HepG2 (cell line): ENCODE measurements around the gene MED19. TPM values are rescaled to one million over a fixed set of nuclear protein-coding genes. Genes with fewer than 3 reads are reported as not detected.

ENCODE experiments used
- CC2D1A ChIP-seq: sonication (generic); formaldehyde crosslinking; IDR thresholded peaks from 2 replicates; pipeline ENCODE4 v1.8.1; 2023; ENCODE audit warnings: mild to moderate bottlenecking, missing genetic modification reagents
- KDM2A ChIP-seq: sonication (generic); formaldehyde crosslinking; IDR thresholded peaks from 2 replicates; pipeline ENCODE4 v1.4.0; 2020; ENCODE audit warnings: low read depth, missing genetic modification reagents, borderline replicate concordance
- REXO4 ChIP-seq: sonication (generic); formaldehyde crosslinking; IDR thresholded peaks from 2 replicates; pipeline ENCODE4 v1.8.0; 2022; ENCODE audit warnings: missing genetic modification reagents, mild to moderate bottlenecking, borderline replicate concordance
- SAFB2 ChIP-seq: sonication (generic); formaldehyde crosslinking; IDR thresholded peaks from 2 replicates; pipeline ENCODE4 v1.5.1; 2020; ENCODE audit warnings: missing genetic modification reagents, low read depth, mild to moderate bottlenecking, borderline replicate concordance
- SRSF4 ChIP-seq: fragments of 200-400 bp; formaldehyde crosslinking; IDR thresholded peaks from one replicate; pipeline ENCODE4 v1.6.1; 2018; ENCODE audit warnings: mild to moderate bottlenecking, low read depth, low read length, moderate library complexity; ENCODE audit not compliant: poor library complexity, severe bottlenecking
- ZBED4 ChIP-seq: sonication (generic); formaldehyde crosslinking; IDR thresholded peaks from 2 replicates; pipeline ENCODE4 v1.4.0; 2020; ENCODE audit warnings: missing genetic modification reagents, borderline replicate concordance
- ZNF101 ChIP-seq: sonication (generic); formaldehyde crosslinking; IDR thresholded peaks from 2 replicates; pipeline ENCODE4 v1.4.0; 2020; ENCODE audit warnings: mild to moderate bottlenecking, low read depth, missing genetic modification reagents, borderline replicate concordance
- polyA plus RNA-seq, 8 experiments: library from polyadenylated mRNA; depleted of rRNA in 3 of 8; stranded (reverse) in 7 of 8; unstranded in 1 of 8; fragments of >200 nt; fragmentation: Illumina TruSeq in 4 of 8; extraction: Trizol in 4 of 8; gene quantifications; 2 replicates each; pipeline versions ENCODE4 v1.2.1 to v1.2.3, GENCODE V29; 2011 to 2016; ENCODE audit warnings: low read depth in 4 of 8, missing spikeins in 1 of 8, mixed read lengths in 1 of 8; ENCODE audit not compliant: insufficient read depth in 1 of 8
- total RNA-seq, 5 experiments: library from RNA; depleted of rRNA; stranded (reverse); fragments of >200 nt; fragmentation: Illumina TruSeq; extraction: Trizol; gene quantifications; 2 replicates each; pipeline ENCODE4 v1.2.3, GENCODE V29; 2016; ENCODE audit warnings: low read depth in 1 of 5
- TF ChIP-seq, protein P1 (sequence below): sonication (generic); formaldehyde crosslinking; IDR thresholded peaks from 2 replicates; pipeline ENCODE4 v1.9.0; 2021; ENCODE audit warnings: missing genetic modification reagents, borderline replicate concordance
- TF ChIP-seq, protein P2 (sequence below): sonication (generic); formaldehyde crosslinking; IDR thresholded peaks from 2 replicates; pipeline ENCODE4 v1.4.0; 2020; ENCODE audit warnings: mild to moderate bottlenecking, missing genetic modification reagents, borderline replicate concordance
- TF ChIP-seq, protein P3 (sequence below): sonication (generic); formaldehyde crosslinking; IDR thresholded peaks from 2 replicates; pipeline ENCODE4 v1.9.0; 2021; ENCODE audit warnings: missing genetic modification reagents, mild to moderate bottlenecking, borderline replicate concordance
- TF ChIP-seq, protein P4 (sequence below): sonication (generic); formaldehyde crosslinking; IDR thresholded peaks from 2 replicates; pipeline ENCODE4 v1.4.0; 2020; ENCODE audit warnings: missing genetic modification reagents, borderline replicate concordance
- TF ChIP-seq, protein P5 (sequence below): IDR thresholded peaks from 2 replicates; pipeline ENCODE4 v1.6.1; 2016; ENCODE audit warnings: low read depth

Gene MED19
- total and polyA plus RNA-seq, 2 of the 13 experiments (the other 11 are each of a cell fraction or from before 2014, with no cell fraction given) = 12.9 to 13.8 TPM

DNA sequence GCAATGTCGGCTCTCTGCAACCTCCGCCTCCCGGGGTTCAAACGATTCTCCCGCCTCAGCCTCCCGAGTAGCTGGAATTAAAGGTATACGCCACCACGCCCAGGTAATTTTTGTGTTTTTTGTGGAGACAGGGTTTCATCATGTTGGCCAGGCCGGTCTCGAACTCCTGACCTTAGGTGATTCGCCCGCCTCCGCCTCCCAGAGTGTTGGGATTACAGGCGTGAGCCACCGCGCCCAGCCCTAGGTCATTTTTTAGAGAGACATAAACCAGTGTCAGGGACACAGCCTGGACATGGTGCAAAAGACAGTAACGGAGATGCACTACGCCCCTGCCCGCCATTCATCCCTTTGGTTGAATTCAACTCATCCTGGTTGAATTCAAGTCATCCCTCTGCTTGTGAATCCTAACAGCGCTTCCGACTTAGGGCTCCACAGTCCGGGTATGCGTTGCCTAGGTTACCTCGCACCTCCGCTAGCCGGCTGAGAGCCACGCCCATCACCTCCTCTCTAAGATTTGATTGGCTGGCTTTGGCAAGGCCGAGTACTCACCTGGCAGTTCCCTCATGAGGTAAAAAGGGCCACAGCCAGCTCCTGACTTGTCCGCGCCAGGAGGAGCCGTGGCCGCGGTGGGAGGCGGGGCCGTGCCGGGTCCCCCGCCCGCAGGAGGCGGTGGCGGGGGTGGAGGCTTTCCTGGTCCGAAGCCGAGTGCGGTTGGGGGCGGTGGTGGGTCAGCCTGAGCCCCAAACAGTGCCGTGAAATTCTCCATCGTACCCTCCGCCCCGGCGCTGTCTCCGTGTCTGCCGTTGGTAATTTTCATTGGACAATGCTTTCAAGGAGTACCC is at the start of gene MED19 (continued):
- TF ChIP-seq SAFB2 (no peak; the same call in 1 of the 2 replicates), ZNF101 (CRISPR knock-in tag) (no peak), REXO4 (CRISPR knock-in tag) (no peak), SRSF4 (no peak), ZBED4 (CRISPR knock-in tag) (no peak), KDM2A (CRISPR knock-in tag) (peak; percentile 77), CC2D1A (no peak)
- TF ChIP-seq, protein P1, sequence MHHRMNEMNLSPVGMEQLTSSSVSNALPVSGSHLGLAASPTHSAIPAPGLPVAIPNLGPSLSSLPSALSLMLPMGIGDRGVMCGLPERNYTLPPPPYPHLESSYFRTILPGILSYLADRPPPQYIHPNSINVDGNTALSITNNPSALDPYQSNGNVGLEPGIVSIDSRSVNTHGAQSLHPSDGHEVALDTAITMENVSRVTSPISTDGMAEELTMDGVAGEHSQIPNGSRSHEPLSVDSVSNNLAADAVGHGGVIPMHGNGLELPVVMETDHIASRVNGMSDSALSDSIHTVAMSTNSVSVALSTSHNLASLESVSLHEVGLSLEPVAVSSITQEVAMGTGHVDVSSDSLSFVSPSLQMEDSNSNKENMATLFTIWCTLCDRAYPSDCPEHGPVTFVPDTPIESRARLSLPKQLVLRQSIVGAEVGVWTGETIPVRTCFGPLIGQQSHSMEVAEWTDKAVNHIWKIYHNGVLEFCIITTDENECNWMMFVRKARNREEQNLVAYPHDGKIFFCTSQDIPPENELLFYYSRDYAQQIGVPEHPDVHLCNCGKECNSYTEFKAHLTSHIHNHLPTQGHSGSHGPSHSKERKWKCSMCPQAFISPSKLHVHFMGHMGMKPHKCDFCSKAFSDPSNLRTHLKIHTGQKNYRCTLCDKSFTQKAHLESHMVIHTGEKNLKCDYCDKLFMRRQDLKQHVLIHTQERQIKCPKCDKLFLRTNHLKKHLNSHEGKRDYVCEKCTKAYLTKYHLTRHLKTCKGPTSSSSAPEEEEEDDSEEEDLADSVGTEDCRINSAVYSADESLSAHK (CRISPR knock-in tag) = no peak
- TF ChIP-seq, protein P2, sequence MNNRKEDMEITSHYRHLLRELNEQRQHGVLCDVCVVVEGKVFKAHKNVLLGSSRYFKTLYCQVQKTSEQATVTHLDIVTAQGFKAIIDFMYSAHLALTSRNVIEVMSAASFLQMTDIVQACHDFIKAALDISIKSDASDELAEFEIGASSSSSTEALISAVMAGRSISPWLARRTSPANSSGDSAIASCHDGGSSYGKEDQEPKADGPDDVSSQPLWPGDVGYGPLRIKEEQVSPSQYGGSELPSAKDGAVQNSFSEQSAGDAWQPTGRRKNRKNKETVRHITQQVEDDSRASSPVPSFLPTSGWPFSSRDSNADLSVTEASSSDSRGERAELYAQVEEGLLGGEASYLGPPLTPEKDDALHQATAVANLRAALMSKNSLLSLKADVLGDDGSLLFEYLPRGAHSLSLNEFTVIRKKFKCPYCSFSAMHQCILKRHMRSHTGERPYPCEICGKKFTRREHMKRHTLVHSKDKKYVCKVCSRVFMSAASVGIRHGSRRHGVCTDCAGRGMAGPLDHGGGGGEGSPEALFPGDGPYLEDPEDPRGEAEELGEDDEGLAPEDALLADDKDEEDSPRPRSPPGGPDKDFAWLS (CRISPR knock-in tag) = no peak
- TF ChIP-seq, protein P3, sequence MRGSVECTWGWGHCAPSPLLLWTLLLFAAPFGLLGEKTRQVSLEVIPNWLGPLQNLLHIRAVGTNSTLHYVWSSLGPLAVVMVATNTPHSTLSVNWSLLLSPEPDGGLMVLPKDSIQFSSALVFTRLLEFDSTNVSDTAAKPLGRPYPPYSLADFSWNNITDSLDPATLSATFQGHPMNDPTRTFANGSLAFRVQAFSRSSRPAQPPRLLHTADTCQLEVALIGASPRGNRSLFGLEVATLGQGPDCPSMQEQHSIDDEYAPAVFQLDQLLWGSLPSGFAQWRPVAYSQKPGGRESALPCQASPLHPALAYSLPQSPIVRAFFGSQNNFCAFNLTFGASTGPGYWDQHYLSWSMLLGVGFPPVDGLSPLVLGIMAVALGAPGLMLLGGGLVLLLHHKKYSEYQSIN (CRISPR knock-in tag) = no peak
- TF ChIP-seq, protein P4, sequence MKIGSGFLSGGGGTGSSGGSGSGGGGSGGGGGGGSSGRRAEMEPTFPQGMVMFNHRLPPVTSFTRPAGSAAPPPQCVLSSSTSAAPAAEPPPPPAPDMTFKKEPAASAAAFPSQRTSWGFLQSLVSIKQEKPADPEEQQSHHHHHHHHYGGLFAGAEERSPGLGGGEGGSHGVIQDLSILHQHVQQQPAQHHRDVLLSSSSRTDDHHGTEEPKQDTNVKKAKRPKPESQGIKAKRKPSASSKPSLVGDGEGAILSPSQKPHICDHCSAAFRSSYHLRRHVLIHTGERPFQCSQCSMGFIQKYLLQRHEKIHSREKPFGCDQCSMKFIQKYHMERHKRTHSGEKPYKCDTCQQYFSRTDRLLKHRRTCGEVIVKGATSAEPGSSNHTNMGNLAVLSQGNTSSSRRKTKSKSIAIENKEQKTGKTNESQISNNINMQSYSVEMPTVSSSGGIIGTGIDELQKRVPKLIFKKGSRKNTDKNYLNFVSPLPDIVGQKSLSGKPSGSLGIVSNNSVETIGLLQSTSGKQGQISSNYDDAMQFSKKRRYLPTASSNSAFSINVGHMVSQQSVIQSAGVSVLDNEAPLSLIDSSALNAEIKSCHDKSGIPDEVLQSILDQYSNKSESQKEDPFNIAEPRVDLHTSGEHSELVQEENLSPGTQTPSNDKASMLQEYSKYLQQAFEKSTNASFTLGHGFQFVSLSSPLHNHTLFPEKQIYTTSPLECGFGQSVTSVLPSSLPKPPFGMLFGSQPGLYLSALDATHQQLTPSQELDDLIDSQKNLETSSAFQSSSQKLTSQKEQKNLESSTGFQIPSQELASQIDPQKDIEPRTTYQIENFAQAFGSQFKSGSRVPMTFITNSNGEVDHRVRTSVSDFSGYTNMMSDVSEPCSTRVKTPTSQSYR (CRISPR knock-in tag) = no peak; the same call in 1 of the 2 replicates
- TF ChIP-seq, protein P5, sequence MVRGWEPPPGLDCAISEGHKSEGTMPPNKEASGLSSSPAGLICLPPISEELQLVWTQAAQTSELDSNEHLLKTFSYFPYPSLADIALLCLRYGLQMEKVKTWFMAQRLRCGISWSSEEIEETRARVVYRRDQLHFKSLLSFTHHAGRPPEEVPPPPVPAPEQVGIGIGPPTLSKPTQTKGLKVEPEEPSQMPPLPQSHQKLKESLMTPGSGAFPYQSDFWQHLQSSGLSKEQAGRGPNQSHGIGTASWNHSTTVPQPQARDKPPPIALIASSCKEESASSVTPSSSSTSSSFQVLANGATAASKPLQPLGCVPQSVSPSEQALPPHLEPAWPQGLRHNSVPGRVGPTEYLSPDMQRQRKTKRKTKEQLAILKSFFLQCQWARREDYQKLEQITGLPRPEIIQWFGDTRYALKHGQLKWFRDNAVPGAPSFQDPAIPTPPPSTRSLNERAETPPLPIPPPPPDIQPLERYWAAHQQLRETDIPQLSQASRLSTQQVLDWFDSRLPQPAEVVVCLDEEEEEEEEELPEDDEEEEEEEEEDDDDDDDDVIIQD (CRISPR knock-in tag) = no peak
